Neural cell (in vitro differentiated cells): Measurements from ENCODE around the gene ADARB2. TPM values are rescaled to one million over a fixed set of nuclear protein-coding genes. Genes with fewer than 3 reads are reported as not detected.
A peak's percentile ranks its signal among the peaks of the same experiment; 100 is the strongest.

ENCODE experiments used
- H2AFZ ChIP-seq: fragments of 200-600, 300-800 bp; sonication (generic), shearing (Covaris generic); 2 replicates; pipeline ENCODE4 v1.6.0; 2014; ENCODE audit warnings: low read depth, mild to moderate bottlenecking, antibody characterized with exemption, low read length, moderate library complexity
- H3F3A ChIP-seq: fragments of 200-600 bp; shearing (Covaris generic); 2 replicates; pipeline ENCODE4 v1.6.1; 2016; ENCODE audit warnings: mild to moderate bottlenecking, moderate library complexity, mixed read lengths, antibody characterized with exemption, low read length; ENCODE audit not compliant: insufficient read depth, poor library complexity, severe bottlenecking
- H3K27ac ChIP-seq: fragments of 200-600, 300-800 bp; sonication (generic), shearing (Covaris generic); 2 replicates; pipeline ENCODE4 v1.5.1; 2014; ENCODE audit warnings: mild to moderate bottlenecking, low read length, moderate library complexity
- H3K27me3 ChIP-seq: fragments of 300-800, 200-600 bp; sonication (generic), shearing (Covaris generic); 2 replicates; pipeline ENCODE4 v1.6.0; 2014; ENCODE audit warnings: mild to moderate bottlenecking, low read depth, low read length, moderate library complexity; ENCODE audit not compliant: insufficient read depth
- H3K36me3 ChIP-seq: fragments of 300-800, 200-600 bp; sonication (generic), shearing (Covaris generic); 2 replicates; pipeline ENCODE4 v1.5.1; 2014; ENCODE audit warnings: mild to moderate bottlenecking, antibody characterized with exemption, low read length, moderate library complexity; ENCODE audit not compliant: insufficient read depth
- H3K4me2 ChIP-seq: fragments of 300-800, 200-600 bp; sonication (generic), shearing (Covaris generic); 2 replicates; pipeline ENCODE4 v1.6.0; 2014; ENCODE audit warnings: mild to moderate bottlenecking, low read length
- H3K4me3 ChIP-seq: fragments of 300-800, 200-600 bp; sonication (generic), shearing (Covaris generic); 2 replicates; pipeline ENCODE4 v1.5.1; 2014; ENCODE audit warnings: mild to moderate bottlenecking, low read length, moderate library complexity
- H3K79me2 ChIP-seq: fragments of 200-600 bp; shearing (Covaris generic); replicated peaks from 2 replicates; pipeline ENCODE4 v1.6.0; 2014; ENCODE audit warnings: mild to moderate bottlenecking, low read length, moderate library complexity; ENCODE audit not compliant: insufficient read depth
- H3K9ac ChIP-seq: fragments of 300-800, 200-600 bp; sonication (generic), shearing (Covaris generic); 2 replicates; pipeline ENCODE4 v1.6.1; 2016; ENCODE audit warnings: mild to moderate bottlenecking, low read length, mixed read lengths
- H3K9me2 ChIP-seq: fragments of 200-600 bp; shearing (Covaris generic); 2 replicates; pipeline ENCODE4 v1.6.1; 2016; ENCODE audit warnings: mild to moderate bottlenecking, low read length, mixed read lengths; ENCODE audit not compliant: insufficient read depth
- H3K9me3 ChIP-seq: fragments of 200-600, 300-800 bp; sonication (generic), shearing (Covaris generic); 2 replicates; pipeline ENCODE4 v1.6.1; 2016; ENCODE audit warnings: mild to moderate bottlenecking, mixed run types, low read length, moderate library complexity, mixed read lengths
- H4K20me1 ChIP-seq: fragments of 200-600 bp; shearing (Covaris generic); 2 replicates; pipeline ENCODE4 v1.6.1; 2016; ENCODE audit warnings: mild to moderate bottlenecking, mixed run types; ENCODE audit not compliant: insufficient read depth
- CTCF ChIP-seq: fragments of 450-650 bp; IDR thresholded peaks from 2 replicates; pipeline ENCODE4 v1.5.1; 2014; ENCODE audit warnings: antibody characterized with exemption, mild to moderate bottlenecking, moderate library complexity; ENCODE audit not compliant: poor library complexity, severe bottlenecking
- EP300 ChIP-seq: fragments of 450-650 bp; conservative IDR thresholded peaks from 2 replicates; pipeline ENCODE4 v1.6.1; 2014; ENCODE audit warnings: antibody characterized with exemption, mild to moderate bottlenecking, moderate library complexity; ENCODE audit not compliant: poor library complexity, severe bottlenecking
- EZH2 ChIP-seq: fragments of 200-600, 300-800 bp; shearing (Covaris generic), sonication (generic); IDR thresholded peaks from 2 replicates; pipeline ENCODE4 v1.6.1; 2014; ENCODE audit warnings: antibody characterized with exemption, low read length, borderline replicate concordance, mild to moderate bottlenecking; ENCODE audit not compliant: insufficient read depth, poor library complexity, severe bottlenecking
- MXI1 ChIP-seq: fragments of 450-650 bp; conservative IDR thresholded peaks from 2 replicates; pipeline ENCODE4 v1.6.1; 2014; ENCODE audit warnings: antibody characterized with exemption, mild to moderate bottlenecking; ENCODE audit not compliant: poor library complexity, severe bottlenecking
- POLR2AphosphoS5 ChIP-seq: IDR thresholded peaks from 2 replicates; pipeline ENCODE4 v1.6.1; 2012
- RAD21 ChIP-seq: fragments of 450-650 bp; conservative IDR thresholded peaks from 2 replicates; pipeline ENCODE4 v1.6.1; 2014; ENCODE audit warnings: antibody characterized with exemption, mild to moderate bottlenecking, moderate library complexity
- SMC3 ChIP-seq: fragments of 450-650 bp; conservative IDR thresholded peaks from 2 replicates; pipeline ENCODE4 v1.6.1; 2014; ENCODE audit warnings: antibody characterized with exemption, mild to moderate bottlenecking, moderate library complexity; ENCODE audit not compliant: poor library complexity
- TAF1 ChIP-seq: IDR thresholded peaks from 2 replicates; pipeline ENCODE4 v1.6.1; 2012; ENCODE audit warnings: low read depth
- polyA plus RNA-seq: library from polyadenylated mRNA; depleted of rRNA; stranded (reverse); fragments of >200 nt; gene quantifications from 2 replicates; pipeline ENCODE4 v1.2.3, GENCODE V29; 2014
- TF ChIP-seq, protein P1 (sequence below): IDR thresholded peaks from 2 replicates; pipeline ENCODE4 v1.6.1; 2012; ENCODE audit warnings: borderline replicate concordance

Gene ADARB2
- polyA plus RNA-seq, 1 donor from 2014 or later: 3.6 TPM

GRCh38 chr10:1474376-1475097, 262.8 kb downstream of the ADARB2 start:
- Histone ChIP-seq H3K79me2 (no peaks in the 10 kb centered on the region), H4K20me1 (no peaks in the 10 kb centered on the region), H3K27me3 (no peaks in the 10 kb centered on the region), H2AFZ (no peak overlapping the region), H3K9me3 (peaks cover 5% of the 10 kb centered on the region), H3K9me2 (no peaks in the 10 kb centered on the region), H3K4me2 (no peak overlapping the region), H3K27ac (peak overlapping the region; percentile 66), H3F3A (no peaks in the 10 kb centered on the region), H3K9ac (peak overlapping the region; percentile 62), H3K36me3 (no peaks in the 10 kb centered on the region), H3K4me3 (no peak overlapping the region)
- no peak for TF ChIP-seq POLR2AphosphoS5
- no peak for TF ChIP-seq TAF1
- TF ChIP-seq EP300: no peak
- no peak for TF ChIP-seq EZH2
- TF ChIP-seq RAD21: no peak
- no peak for TF ChIP-seq CTCF
- TF ChIP-seq, protein P1, sequence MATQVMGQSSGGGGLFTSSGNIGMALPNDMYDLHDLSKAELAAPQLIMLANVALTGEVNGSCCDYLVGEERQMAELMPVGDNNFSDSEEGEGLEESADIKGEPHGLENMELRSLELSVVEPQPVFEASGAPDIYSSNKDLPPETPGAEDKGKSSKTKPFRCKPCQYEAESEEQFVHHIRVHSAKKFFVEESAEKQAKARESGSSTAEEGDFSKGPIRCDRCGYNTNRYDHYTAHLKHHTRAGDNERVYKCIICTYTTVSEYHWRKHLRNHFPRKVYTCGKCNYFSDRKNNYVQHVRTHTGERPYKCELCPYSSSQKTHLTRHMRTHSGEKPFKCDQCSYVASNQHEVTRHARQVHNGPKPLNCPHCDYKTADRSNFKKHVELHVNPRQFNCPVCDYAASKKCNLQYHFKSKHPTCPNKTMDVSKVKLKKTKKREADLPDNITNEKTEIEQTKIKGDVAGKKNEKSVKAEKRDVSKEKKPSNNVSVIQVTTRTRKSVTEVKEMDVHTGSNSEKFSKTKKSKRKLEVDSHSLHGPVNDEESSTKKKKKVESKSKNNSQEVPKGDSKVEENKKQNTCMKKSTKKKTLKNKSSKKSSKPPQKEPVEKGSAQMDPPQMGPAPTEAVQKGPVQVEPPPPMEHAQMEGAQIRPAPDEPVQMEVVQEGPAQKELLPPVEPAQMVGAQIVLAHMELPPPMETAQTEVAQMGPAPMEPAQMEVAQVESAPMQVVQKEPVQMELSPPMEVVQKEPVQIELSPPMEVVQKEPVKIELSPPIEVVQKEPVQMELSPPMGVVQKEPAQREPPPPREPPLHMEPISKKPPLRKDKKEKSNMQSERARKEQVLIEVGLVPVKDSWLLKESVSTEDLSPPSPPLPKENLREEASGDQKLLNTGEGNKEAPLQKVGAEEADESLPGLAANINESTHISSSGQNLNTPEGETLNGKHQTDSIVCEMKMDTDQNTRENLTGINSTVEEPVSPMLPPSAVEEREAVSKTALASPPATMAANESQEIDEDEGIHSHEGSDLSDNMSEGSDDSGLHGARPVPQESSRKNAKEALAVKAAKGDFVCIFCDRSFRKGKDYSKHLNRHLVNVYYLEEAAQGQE: no peak
- TF ChIP-seq SMC3: no peak
- TF ChIP-seq MXI1: no peak

DNA sequence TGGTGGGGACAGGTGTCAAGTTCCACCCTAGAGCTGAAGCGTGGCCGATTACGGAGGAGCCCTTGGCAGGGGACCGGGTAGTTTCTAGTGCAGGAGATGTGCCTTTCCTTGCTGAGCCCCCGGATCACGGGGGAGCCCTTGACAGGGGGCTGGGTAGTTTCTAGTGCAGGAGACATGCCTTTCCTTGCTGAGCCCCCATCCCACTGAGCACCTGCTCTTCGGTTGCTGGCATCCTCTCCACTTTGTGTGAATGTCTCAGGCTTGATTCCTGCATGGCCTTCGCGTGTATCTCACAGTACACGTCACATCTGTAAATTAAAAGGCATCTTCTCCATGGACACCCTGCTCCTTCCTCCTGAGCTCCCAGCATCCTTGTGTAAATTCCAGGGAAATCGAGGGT, 263.5 kb downstream of the ADARB2 start:
- Histone ChIP-seq H3K27me3 (no peaks in the 10 kb centered on the region), H3K9ac (no peak overlapping the region), H2AFZ (no peak overlapping the region), H3K9me3 (peaks cover 3% of the 10 kb centered on the region), H3K4me3 (no peak overlapping the region), H4K20me1 (no peaks in the 10 kb centered on the region), H3K4me2 (no peak overlapping the region), H3F3A (no peaks in the 10 kb centered on the region), H3K36me3 (no peaks in the 10 kb centered on the region), H3K27ac (no peak overlapping the region), H3K79me2 (no peaks in the 10 kb centered on the region), H3K9me2 (no peaks in the 10 kb centered on the region)
- TF ChIP-seq POLR2AphosphoS5: no peak
- no peak for TF ChIP-seq RAD21
- TF ChIP-seq SMC3: no peak
- no peak for TF ChIP-seq TAF1
- TF ChIP-seq, protein P1: no peak
- no peak for TF ChIP-seq EZH2
- TF ChIP-seq CTCF: no peak
- no peak for TF ChIP-seq MXI1
